KG1 (cell line): Measurements from ENCODE around the gene RAB43.
"Not testable (repeated sequence)": the region's sequence is repeated elsewhere in the genome, so short reads cannot be mapped to it uniquely, and the experiment has no call there.

ENCODE experiments used
- DNase-seq: peaks from one replicate; lab custom pipeline; 2025; lab: John Stamatoyannopoulos, UW

Gene RAB43

GRCh38 chr3:129095285-129095684, 26.3 kb downstream of the RAB43 start:
- no peak for DNase-seq

GRCh38 chr3:129088312-129088711, 33.3 kb downstream of the RAB43 start:
- not testable (repeated sequence) for DNase-seq

- DNase-seq: not testable (repeated sequence)
Observed at GRCh38 chr3:129087904-129088303, 33.7 kb downstream of the RAB43 start.

- no peak for DNase-seq
Observed at GRCh38 chr3:129087138-129087702, 34.4 kb downstream of the RAB43 start.

- no peak for DNase-seq
Observed at GRCh38 chr3:129085818-129086217, 35.8 kb downstream of the RAB43 start.

GRCh38 chr3:129085165-129085715, 36.4 kb downstream of the RAB43 start:
- no peak for DNase-seq

GRCh38 chr3:129084501-129084900, 37.1 kb downstream of the RAB43 start:
- no peak for DNase-seq

GRCh38 chr3:129082026-129082425, 39.6 kb downstream of the RAB43 start:
- no peak for DNase-seq

GRCh38 chr3:129081503-129081902, 40.1 kb downstream of the RAB43 start:
- no peak for DNase-seq

- DNase-seq: no peak
Observed at GRCh38 chr3:129078510-129078909, 43.1 kb downstream of the RAB43 start.

- no peak for DNase-seq
Observed at GRCh38 chr3:129077222-129077621, 44.4 kb downstream of the RAB43 start.

GRCh38 chr3:129070086-129070885, 51.3 kb downstream of the RAB43 start:
- no peak for DNase-seq

- not testable (repeated sequence) for DNase-seq
Observed at GRCh38 chr3:129069313-129070085, 52.1 kb downstream of the RAB43 start.

- no peak for DNase-seq
Observed at GRCh38 chr3:129068291-129068886, 53.2 kb downstream of the RAB43 start.

GRCh38 chr3:129067719-129068118, 53.9 kb downstream of the RAB43 start:
- DNase-seq: not testable (repeated sequence)

GRCh38 chr3:129065720-129066073, 55.9 kb downstream of the RAB43 start:
- DNase-seq: no peak

- no peak for DNase-seq
Observed at GRCh38 chr3:129065016-129065719, 56.4 kb downstream of the RAB43 start.

- no peak for DNase-seq
Observed at GRCh38 chr3:129063841-129064482, 57.6 kb downstream of the RAB43 start.

- DNase-seq: no peak
Observed at GRCh38 chr3:129063091-129063640, 58.4 kb downstream of the RAB43 start.

GRCh38 chr3:129061888-129062834, 59.4 kb downstream of the RAB43 start:
- DNase-seq: no peak
